Nephron (organoid): ENCODE data around the gene XRRA1.
"Not testable (repeated sequence)": the region's sequence is repeated elsewhere in the genome, so short reads cannot be mapped to it uniquely, and the experiment has no call there.

Experiments
- H3K27ac Mint-ChIP-seq, 3 experiments: 2 replicates each; pipeline ENCODE4 v1.8.0; 2020; ENCODE audit warnings: mixed read lengths in 3 of 3, mild to moderate bottlenecking in 2 of 3, moderate library complexity in 1 of 3
- H3K27me3 Mint-ChIP-seq: 2 replicates; pipeline ENCODE4 v1.8.0; 2021; ENCODE audit warnings: low read depth, mild to moderate bottlenecking, moderate library complexity, mixed read lengths
- H3K36me3 Mint-ChIP-seq: 2 replicates; pipeline ENCODE4 v1.8.0; 2020; ENCODE audit warnings: low read depth, mixed read lengths
- H3K4me1 Mint-ChIP-seq: 2 replicates; pipeline ENCODE4 v1.8.0; 2020; ENCODE audit warnings: mixed read lengths
- H3K4me3 Mint-ChIP-seq, 3 experiments: 2 replicates each; pipeline ENCODE4 v1.8.0; 2020; ENCODE audit warnings: mild to moderate bottlenecking in 3 of 3, mixed read lengths in 3 of 3, moderate library complexity in 2 of 3
- H3K9me3 Mint-ChIP-seq: 2 replicates; pipeline ENCODE4 v1.8.0; 2020; ENCODE audit warnings: mixed read lengths
- TF ChIP-seq, protein P1 (sequence below), 3 experiments: fragments of 200-600 bp; sonication (generic); IDR thresholded peaks; one replicate each; pipeline ENCODE4 v1.5.0; 2021; ENCODE audit warnings: antibody characterized with exemption in 3 of 3; ENCODE audit not compliant: unreplicated experiment in 3 of 3

Gene XRRA1, protein sequence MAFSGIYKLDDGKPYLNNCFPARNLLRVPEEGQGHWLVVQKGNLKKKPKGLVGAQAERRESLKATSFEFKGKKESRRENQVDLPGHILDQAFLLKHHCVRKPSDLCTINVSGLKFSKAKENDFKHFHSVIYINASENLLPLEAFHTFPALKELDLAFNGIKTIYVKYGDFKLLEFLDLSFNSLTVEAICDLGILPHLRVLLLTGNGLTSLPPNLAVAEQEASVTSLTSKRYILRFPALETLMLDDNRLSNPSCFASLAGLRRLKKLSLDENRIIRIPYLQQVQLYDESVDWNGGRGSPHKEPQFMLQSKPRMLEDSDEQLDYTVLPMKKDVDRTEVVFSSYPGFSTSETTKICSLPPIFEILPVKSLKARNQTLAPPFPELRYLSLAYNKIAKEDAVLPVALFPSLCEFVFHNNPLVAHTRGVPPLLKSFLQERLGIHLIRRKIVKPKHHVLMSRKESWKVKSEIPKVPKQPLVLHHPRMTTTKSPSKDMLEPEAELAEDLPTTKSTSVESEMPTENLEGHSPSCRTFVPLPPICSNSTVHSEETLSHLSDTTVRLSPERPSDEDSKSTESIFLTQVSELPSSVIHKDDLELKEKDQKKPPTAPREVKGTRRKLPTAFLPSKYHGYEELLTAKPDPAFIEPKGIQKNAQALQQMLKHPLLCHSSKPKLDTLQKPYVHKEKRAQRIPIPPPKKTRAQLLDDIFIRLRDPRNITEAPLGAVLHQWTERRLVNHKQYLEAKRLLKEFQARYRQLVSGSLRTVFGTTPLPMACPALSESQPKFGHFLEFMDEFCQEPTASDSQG

DNA sequence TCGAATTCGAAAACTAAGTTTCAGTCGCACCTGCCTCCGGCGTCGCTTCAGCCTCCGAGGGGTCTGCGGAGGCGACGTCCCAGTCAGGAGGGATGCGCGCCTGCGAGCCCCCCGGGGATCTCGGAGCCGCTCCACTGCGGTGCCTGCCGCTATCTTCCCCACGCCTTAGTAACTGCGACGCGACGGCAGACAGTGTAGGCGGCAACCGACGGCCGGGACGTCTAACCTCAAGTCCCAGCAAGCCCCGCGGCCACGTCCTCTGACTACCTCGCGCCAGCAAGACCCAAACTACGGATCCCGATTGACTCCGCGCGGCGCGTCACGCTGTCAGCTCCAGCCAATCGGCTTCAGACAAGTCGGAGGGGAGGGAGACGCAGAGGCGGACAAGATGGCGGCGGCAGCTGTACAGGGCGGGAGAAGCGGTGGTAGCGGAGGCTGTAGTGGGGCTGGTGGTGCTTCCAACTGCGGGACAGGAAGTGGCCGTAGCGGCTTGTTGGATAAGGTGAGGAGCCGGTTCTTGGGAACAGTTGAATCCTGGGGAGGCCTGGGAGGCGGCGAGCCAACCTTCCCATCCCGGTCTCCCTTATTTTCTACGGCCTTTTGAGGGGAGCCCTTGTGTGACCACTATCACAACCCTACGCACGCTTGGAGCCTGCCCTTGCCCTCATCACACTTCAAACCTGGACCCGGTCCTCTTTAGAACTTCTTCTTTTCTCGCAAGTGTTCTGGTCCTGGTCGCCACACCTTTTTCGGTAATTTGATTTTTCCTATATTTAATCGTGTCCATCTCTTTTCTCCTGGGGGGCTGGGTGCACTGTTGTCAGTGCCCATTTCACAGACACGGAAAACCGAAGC lies at the start of gene XRRA1, which contains the start of gene SPCS2:
XRRA1 (minus strand) TSS at position 194 of the 855 bp plus-strand sequence. CDS start 8,213 bp downstream, outside the sequence.
SPCS2 (plus strand) TSS at position 369 of the 855 bp plus-strand sequence; CDS start at position 389, 20 bp downstream.
- peak within 1 kb of the TSS; percentile 94 to 96 (median 95) for H3K4me3 Mint-ChIP-seq
- H3K36me3 Mint-ChIP-seq: peaks cover 21% of the 10 kb centered on the region
- no peaks in the 10 kb centered on the region for H3K27me3 Mint-ChIP-seq
- TF ChIP-seq, protein P1, sequence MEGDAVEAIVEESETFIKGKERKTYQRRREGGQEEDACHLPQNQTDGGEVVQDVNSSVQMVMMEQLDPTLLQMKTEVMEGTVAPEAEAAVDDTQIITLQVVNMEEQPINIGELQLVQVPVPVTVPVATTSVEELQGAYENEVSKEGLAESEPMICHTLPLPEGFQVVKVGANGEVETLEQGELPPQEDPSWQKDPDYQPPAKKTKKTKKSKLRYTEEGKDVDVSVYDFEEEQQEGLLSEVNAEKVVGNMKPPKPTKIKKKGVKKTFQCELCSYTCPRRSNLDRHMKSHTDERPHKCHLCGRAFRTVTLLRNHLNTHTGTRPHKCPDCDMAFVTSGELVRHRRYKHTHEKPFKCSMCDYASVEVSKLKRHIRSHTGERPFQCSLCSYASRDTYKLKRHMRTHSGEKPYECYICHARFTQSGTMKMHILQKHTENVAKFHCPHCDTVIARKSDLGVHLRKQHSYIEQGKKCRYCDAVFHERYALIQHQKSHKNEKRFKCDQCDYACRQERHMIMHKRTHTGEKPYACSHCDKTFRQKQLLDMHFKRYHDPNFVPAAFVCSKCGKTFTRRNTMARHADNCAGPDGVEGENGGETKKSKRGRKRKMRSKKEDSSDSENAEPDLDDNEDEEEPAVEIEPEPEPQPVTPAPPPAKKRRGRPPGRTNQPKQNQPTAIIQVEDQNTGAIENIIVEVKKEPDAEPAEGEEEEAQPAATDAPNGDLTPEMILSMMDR (IDR thresholded peaks at IDR 0.05; ENCODE audit: unreplicated experiment in 3 of 3): no peak
- peak within 1 kb of the TSS; percentile 74 to 93 (median 91) for H3K27ac Mint-ChIP-seq
- no peaks in the 10 kb centered on the region for H3K9me3 Mint-ChIP-seq
- peaks cover 21% of the 10 kb centered on the region for H3K4me1 Mint-ChIP-seq

DNA sequence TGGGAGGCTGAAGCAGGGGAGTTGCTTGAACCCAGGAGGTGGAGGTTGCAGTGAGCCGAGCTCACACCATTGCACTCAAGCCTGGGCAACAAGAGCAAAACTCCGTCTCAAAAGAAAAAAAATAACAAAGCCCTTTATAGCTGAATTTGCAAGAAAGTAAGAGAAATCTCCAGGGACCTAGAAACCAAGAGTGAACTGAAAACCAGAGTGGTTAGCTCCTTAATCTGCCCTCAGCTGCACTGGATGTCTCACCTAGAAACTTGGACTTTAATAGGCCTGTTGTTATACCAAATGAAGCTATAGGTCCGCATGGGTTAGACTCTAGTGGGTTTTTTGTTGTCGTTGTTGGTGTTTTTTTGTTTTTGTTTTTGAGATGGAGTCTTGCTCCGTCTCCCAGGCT lies 44.0 kb upstream of the XRRA1 start:
- no peak overlapping the region for H3K27ac Mint-ChIP-seq
- no peak overlapping the region for H3K4me3 Mint-ChIP-seq
- peaks cover 10% of the 10 kb centered on the region for H3K4me1 Mint-ChIP-seq
- H3K27me3 Mint-ChIP-seq: no peaks in the 10 kb centered on the region
- TF ChIP-seq, protein P1 (IDR thresholded peaks at IDR 0.05; ENCODE audit: unreplicated experiment in 3 of 3): no peak
- peaks cover 12% of the 10 kb centered on the region for H3K36me3 Mint-ChIP-seq
- H3K9me3 Mint-ChIP-seq: no peaks in the 10 kb centered on the region

DNA sequence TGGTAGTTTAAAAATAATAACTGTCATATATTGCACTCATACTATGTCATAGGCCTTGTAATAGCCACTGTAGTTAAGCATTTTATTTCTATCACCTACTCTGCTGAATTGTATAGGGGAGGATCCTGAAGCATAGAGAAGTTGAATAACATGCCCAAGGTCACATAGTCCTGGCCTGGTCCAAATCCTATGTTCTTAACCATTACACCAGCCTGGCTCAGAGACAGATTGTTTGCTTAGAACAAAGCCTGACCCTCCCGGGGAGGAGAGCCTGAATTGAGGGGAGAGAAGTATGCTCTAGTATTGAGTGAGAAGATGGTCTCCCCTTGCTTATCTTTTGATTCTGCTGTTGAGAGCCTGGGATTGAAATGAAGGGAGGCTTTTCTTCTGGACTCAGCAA lies 42.0 kb upstream of the XRRA1 start:
- no peak overlapping the region for H3K27ac Mint-ChIP-seq
- H3K4me1 Mint-ChIP-seq: peaks cover 10% of the 10 kb centered on the region
- TF ChIP-seq, protein P1 (IDR thresholded peaks at IDR 0.05; ENCODE audit: unreplicated experiment in 3 of 3): no peak
- H3K27me3 Mint-ChIP-seq: no peaks in the 10 kb centered on the region
- no peaks in the 10 kb centered on the region for H3K9me3 Mint-ChIP-seq
- H3K4me3 Mint-ChIP-seq: peak overlapping the region; percentile 59 to 91 (median 78)
- no peaks in the 10 kb centered on the region for H3K36me3 Mint-ChIP-seq

DNA sequence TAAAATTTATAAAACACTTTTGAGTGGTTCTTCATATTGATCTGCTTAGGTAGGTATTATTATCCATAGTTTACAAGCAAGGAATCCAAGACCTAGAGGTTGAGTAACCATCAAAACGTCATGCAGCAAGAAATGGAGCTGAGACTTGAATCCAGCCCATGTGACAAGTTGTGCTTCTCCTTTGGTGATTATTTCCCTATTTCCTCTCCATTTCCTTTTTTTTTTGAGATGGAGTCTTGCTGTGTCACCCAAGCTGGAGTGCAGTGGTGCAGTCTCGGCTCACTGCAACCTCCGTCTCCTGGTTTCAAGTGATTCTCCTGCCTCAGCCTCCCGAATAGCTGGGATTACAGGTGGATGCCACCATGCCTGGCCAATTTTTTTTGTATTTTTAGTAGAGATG lies 41.3 kb upstream of the XRRA1 start:
- not testable (repeated sequence) for H3K36me3 Mint-ChIP-seq, H3K27ac Mint-ChIP-seq, H3K4me1 Mint-ChIP-seq, H3K9me3 Mint-ChIP-seq, H3K27me3 Mint-ChIP-seq
- H3K4me3 Mint-ChIP-seq: peak overlapping the region; percentile 59 to 91 (median 78)

DNA sequence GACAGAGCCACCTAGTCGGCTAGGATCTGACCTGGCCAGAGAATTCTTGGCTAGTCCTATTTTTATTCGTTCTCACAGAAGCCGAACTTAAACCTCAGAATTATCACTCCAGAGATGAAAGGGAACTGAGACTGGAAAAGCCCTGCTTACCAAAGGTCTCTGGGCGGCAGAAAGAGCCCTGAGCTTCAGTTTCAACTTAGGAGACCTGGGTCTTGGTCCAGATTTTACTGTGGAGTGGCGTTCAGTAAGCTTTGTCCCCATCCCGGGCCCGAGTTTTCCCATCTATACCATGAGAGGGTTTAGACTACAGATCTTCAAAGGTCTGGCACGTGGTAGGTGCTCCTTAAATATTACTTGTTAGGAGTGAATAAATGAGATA lies 40.4 kb upstream of the XRRA1 start:
- Mint-ChIP-seq H3K4me3 (peak overlapping the region; percentile 89 to 92 (median 91)), H3K27ac (peak overlapping the region; percentile 73 to 85 (median 83)), H3K36me3 (no peaks in the 10 kb centered on the region), H3K9me3 (no peaks in the 10 kb centered on the region), H3K4me1 (peaks cover 10% of the 10 kb centered on the region), H3K27me3 (no peaks in the 10 kb centered on the region)
- TF ChIP-seq, protein P1 (IDR thresholded peaks at IDR 0.05; ENCODE audit: unreplicated experiment in 3 of 3): no peak
